Stomach (tissue), 9 donors: ENCODE data around the gene NAA40. TPM values are rescaled to one million over a fixed set of nuclear protein-coding genes. Genes with fewer than 3 reads are reported as not detected.

Source experiments
- DNase-seq, 2 donors: peaks; one replicate each; pipeline versions ENCODE4 v3.0.0 to v3.0.0-alpha.2; 2013 to 2019
- H3K27ac ChIP-seq, 5 donors: fragments of 200-600 bp in 4 of 5; sonication (generic) in 4 of 5; one replicate each; pipeline ENCODE4 v1.5.1; 2013 to 2019; ENCODE audit warnings: mild to moderate bottlenecking in 1 of 5, moderate library complexity in 1 of 5
- H3K27me3 ChIP-seq, 3 donors: fragments of 200-600 bp; sonication (generic); one replicate each; pipeline ENCODE4 v1.5.1; 2017 to 2019; ENCODE audit warnings: mixed run types in 1 of 3
- H3K36me3 ChIP-seq, 4 donors: fragments of 200-600 bp; sonication (generic); 1 replicate in 3 of 4; 2 replicates in 1 of 4; pipeline ENCODE4 v1.5.1; 2016 to 2019
- H3K4me1 ChIP-seq, 4 donors: fragments of 200-600 bp; sonication (generic); one replicate each; pipeline ENCODE4 v1.5.1; 2016 to 2019
- H3K4me3 ChIP-seq, 4 donors: fragments of 200-600 bp; sonication (generic) in 3 of 4; one replicate each; pipeline ENCODE4 v1.5.1; 2016 to 2019; ENCODE audit warnings: mild to moderate bottlenecking in 1 of 4
- H3K9me3 ChIP-seq, 4 donors: fragments of 200-600 bp; sonication (generic); one replicate each; pipeline ENCODE4 v1.5.1; 2016 to 2019
- CTCF ChIP-seq, 7 experiments: fragments of 450-650 bp in 4 of 7; fragments of 200-600 bp in 3 of 7; sonication (generic) in 3 of 7; IDR thresholded peaks; one replicate each; pipeline ENCODE4 v1.5.1; 2016 to 2019; ENCODE audit warnings: antibody characterized with exemption in 7 of 7, control low read depth in 2 of 7, mild to moderate bottlenecking in 1 of 7
- EP300 ChIP-seq: sonication (generic); formaldehyde crosslinking; IDR thresholded peaks from one replicate; pipeline ENCODE4 v1.6.1; 2017; ENCODE audit warnings: antibody characterized with exemption
- POLR2A ChIP-seq, 4 donors: fragments of 450-650 bp; IDR thresholded peaks; one replicate each; pipeline ENCODE4 v1.6.1; 2016; ENCODE audit warnings: antibody characterized with exemption in 4 of 4, control low read depth in 2 of 4, mild to moderate bottlenecking in 1 of 4, moderate library complexity in 1 of 4
- POLR2AphosphoS5 ChIP-seq, 3 donors: sonication (generic); formaldehyde crosslinking; IDR thresholded peaks; one replicate each; pipeline ENCODE4 v1.6.1; 2016; ENCODE audit warnings: antibody characterized with exemption in 3 of 3
- WGBS, 5 donors: extraction: QIAGEN DNeasy Blood & Tissue Kit in 3 of 5; methylation state at CpG; one replicate each; pipeline versions ENCODE4 v1.1.5 to v1.1.7; 2013 to 2018; 5-methylcytosine and 5-hydroxymethylcytosine counted together
- intact Hi-C: fragments of 100-400 bp; cut with DNase I; formaldehyde crosslinking; loops from one replicate; pipeline ENCODE4 v1.15.1; 2023; ENCODE audit warnings: low total_unique reads
- polyA plus RNA-seq, 3 donors: library from polyadenylated mRNA; stranded (reverse); fragments of 200-250 nt; gene quantifications; one replicate each; pipeline ENCODE4 v1.2.3, GENCODE V29; 2013
- total RNA-seq, 5 donors: library from RNA; depleted of rRNA; stranded (reverse); fragments of >200 nt; gene quantifications; one replicate each; pipeline versions ENCODE4 v1.1.0 to v1.2.3, GENCODE V29; 2014 to 2016
- donor health status: healthy with polysubstance abuse.
- donor health status: Bipolar disorder and iron deficiency.
- donor health status: healthy.

NAA40 gene
- total and polyA plus RNA-seq, 8 donors: 4.3 to 71.4 (median 8.1) TPM

GRCh38 chr11:63918507-63919191 lies 20.2 kb upstream of the NAA40 start:
- H3K36me3 ChIP-seq: no peaks in the 10 kb centered on the region
- no peak for TF ChIP-seq CTCF (IDR thresholded peaks at IDR 0.05)
- H3K4me1 ChIP-seq: peaks cover 51 to 59% (median 58%) of the 10 kb centered on the region in 4 donors
- H3K4me3 ChIP-seq: peak overlapping the region; percentile 30 to 56 (median 50)
- intact Hi-C loops: no loop called here
- 39 to 52% (median 44%) methylated on average over 8 to 9 of the region's 9 CpGs for WGBS, 5 donors
- DNase-seq: peak in 1 of 2 donors; percentile 67
- peaks cover 0 to 32% (median 0%) of the 10 kb centered on the region in 3 donors for H3K27me3 ChIP-seq
- H3K27ac ChIP-seq: peak overlapping the region; percentile 62 to 85 (median 81)
- no peaks in the 10 kb centered on the region for H3K9me3 ChIP-seq

- Histone ChIP-seq H3K4me3 (peak overlapping the region; percentile 28 to 56 (median 33)), H3K4me1 (peaks cover 51 to 59% (median 58%) of the 10 kb centered on the region in 4 donors), H3K27ac (peak overlapping the region; percentile 74 to 85 (median 81)), H3K9me3 (no peaks in the 10 kb centered on the region), H3K27me3 (peaks cover 0 to 32% (median 0%) of the 10 kb centered on the region in 3 donors), H3K36me3 (no peaks in the 10 kb centered on the region)
- WGBS, 5 donors: 12 to 21% (median 15%) methylated on average over 10 to 41 of the region's 41 CpGs
- peak; percentile 51 to 81 for DNase-seq
- no peak for TF ChIP-seq POLR2AphosphoS5 (IDR thresholded peaks at IDR 0.05)
- TF ChIP-seq POLR2A (IDR thresholded peaks at IDR 0.05): no peak
- TF ChIP-seq EP300: no peak
- no peak for TF ChIP-seq CTCF (IDR thresholded peaks at IDR 0.05)
- intact Hi-C loops: no loop called here
Measured at GRCh38 chr11:63919267-63920125, 19.3 kb upstream of the NAA40 start.

- DNase-seq: peak; percentile 87 to 92
- 22 to 33% (median 25%) methylated on average over 15 to 22 of the region's 22 CpGs for WGBS, 5 donors
- peaks cover 0 to 27% (median 0%) of the 10 kb centered on the region in 3 donors for H3K27me3 ChIP-seq
- intact Hi-C loops: no loop called here
- H3K27ac ChIP-seq: peak overlapping the region; percentile 74 to 85 (median 81)
- H3K36me3 ChIP-seq: no peaks in the 10 kb centered on the region
- H3K4me1 ChIP-seq: peaks cover 51 to 56% (median 54%) of the 10 kb centered on the region in 4 donors
- peak overlapping the region in 2 of 4 donors; percentile 36 to 56 for H3K4me3 ChIP-seq
- no peaks in the 10 kb centered on the region for H3K9me3 ChIP-seq
- TF ChIP-seq POLR2AphosphoS5 (IDR thresholded peaks at IDR 0.05) (peak in 2 of 3 donors; percentile 65 to 70), CTCF (IDR thresholded peaks at IDR 0.05) (no peak), EP300 (no peak), POLR2A (IDR thresholded peaks at IDR 0.05) (no peak)
Measured at GRCh38 chr11:63920126-63920938, 18.5 kb upstream of the NAA40 start.

- intact Hi-C loops: no loop called here
- Histone ChIP-seq H3K27me3 (peaks cover 0 to 21% (median 0%) of the 10 kb centered on the region in 3 donors), H3K4me3 (no peak overlapping the region), H3K36me3 (no peaks in the 10 kb centered on the region), H3K9me3 (no peaks in the 10 kb centered on the region), H3K4me1 (peaks cover 47 to 49% (median 48%) of the 10 kb centered on the region in 4 donors), H3K27ac (peak overlapping the region in 4 of 5 donors; percentile 77 to 85 (median 82))
- 29 to 66% (median 50%) methylated on average over 4 to 14 of the region's 14 CpGs for WGBS, 5 donors
- TF ChIP-seq CTCF (IDR thresholded peaks at IDR 0.05) (peak in 3 of 7 experiments; percentile 10 to 32 (median 15)), POLR2AphosphoS5 (IDR thresholded peaks at IDR 0.05) (no peak)
- DNase-seq: peak in 1 of 2 donors; percentile 64
Measured at GRCh38 chr11:63920939-63921417, 17.8 kb upstream of the NAA40 start.
